Measurements from ENCODE around the gene DISP3.

Gene DISP3

GRCh38 chr1:11498956-11499594, 20.1 kb downstream of the DISP3 start:
- H3K36me3 ChIP-seq (ENCODE audit: control insufficient read depth in 1 of 2, insufficient read depth in 2 of 2, low read length in 2 of 2), result no peaks in the 10 kb centered on the region
- H3K4me1 ChIP-seq (ENCODE audit: control insufficient read depth in 1 of 2, insufficient read depth in 2 of 2, low read length in 2 of 2), result no peaks in the 10 kb centered on the region
- peaks cover 4 to 9% of the 10 kb centered on the region in 2 donors for H3K27me3 ChIP-seq (ENCODE audit: control insufficient read depth in 1 of 2, insufficient read depth in 2 of 2, low read length in 2 of 2)
- peaks cover 0 to 2% of the 10 kb centered on the region in 2 donors for H3K9me3 ChIP-seq (ENCODE audit: control insufficient read depth in 1 of 2, low read length in 2 of 2)
- H3K27ac ChIP-seq (ENCODE audit: low read depth, low read length), result no peak overlapping the region
- H3K9ac ChIP-seq (ENCODE audit: low read depth in 1 of 2, low read length in 2 of 2), result no peak overlapping the region
- H3K4me3 ChIP-seq (ENCODE audit: low read depth in 1 of 2, low read length in 2 of 2), result no peak overlapping the region

DNA sequence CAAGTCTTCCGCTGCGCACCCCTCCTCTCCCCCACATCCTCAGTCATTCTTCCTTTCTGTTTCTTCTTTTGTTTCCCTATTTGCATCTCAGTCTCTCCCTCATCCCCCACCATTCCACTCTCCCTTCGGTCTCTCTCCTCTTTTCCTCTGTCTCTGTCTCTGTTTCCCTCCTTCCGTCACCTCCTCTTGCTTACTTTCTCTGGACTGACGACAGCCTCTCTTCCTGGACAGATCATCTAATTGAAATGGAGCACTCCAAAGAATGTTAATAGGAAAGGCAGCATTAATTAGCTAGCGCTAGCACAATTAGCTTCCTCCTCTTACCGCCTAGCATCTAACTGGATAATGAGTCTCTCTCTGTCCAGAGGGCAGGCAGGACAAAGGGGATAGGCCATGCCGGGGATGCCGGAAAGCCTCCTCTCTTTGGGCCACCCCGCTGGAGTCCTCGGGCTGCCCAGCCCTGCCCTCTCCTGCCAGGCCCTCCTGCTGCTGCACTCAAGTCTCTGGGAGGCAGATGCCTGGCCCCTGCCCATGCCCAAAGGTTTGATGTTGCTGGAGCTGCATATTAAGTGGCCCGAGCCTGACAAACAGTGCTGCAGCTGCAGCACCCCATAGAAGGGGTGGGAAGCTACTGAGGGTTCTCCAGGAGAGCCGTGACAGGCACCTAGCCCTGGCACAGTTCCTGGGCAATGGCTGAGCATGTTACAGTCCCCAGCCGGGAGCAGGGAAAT, 20.8 kb downstream of the DISP3 start:
- Histone ChIP-seq H3K27me3 (ENCODE audit: control insufficient read depth in 1 of 2, insufficient read depth in 2 of 2, low read length in 2 of 2) (peaks cover 4 to 9% of the 10 kb centered on the region in 2 donors), H3K4me3 (ENCODE audit: low read depth in 1 of 2, low read length in 2 of 2) (no peak overlapping the region), H3K9ac (ENCODE audit: low read depth in 1 of 2, low read length in 2 of 2) (no peak overlapping the region), H3K27ac (ENCODE audit: low read depth, low read length) (no peak overlapping the region), H3K36me3 (ENCODE audit: control insufficient read depth in 1 of 2, insufficient read depth in 2 of 2, low read length in 2 of 2) (no peaks in the 10 kb centered on the region), H3K4me1 (ENCODE audit: control insufficient read depth in 1 of 2, insufficient read depth in 2 of 2, low read length in 2 of 2) (no peaks in the 10 kb centered on the region), H3K9me3 (ENCODE audit: control insufficient read depth in 1 of 2, low read length in 2 of 2) (peaks cover 1 to 9% of the 10 kb centered on the region in 2 donors)

DNA sequence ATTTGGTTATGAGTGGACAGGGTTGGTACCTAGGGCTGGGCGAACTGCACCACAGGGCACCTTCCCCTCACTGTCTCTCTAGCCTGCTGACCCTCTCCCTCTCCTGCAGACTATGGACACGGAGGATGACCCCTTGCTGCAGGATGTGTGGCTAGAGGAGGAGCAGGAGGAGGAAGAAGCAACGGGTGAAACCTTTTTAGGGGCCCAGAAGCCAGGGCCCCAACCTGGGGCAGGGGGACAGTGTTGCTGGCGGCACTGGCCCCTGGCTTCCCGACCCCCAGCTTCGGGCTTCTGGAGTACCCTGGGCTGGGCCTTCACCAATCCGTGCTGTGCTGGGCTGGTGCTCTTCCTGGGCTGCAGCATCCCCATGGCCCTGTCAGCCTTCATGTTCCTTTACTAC, 21.9 kb downstream of the DISP3 start:
- no peaks in the 10 kb centered on the region for H3K4me1 ChIP-seq (ENCODE audit: control insufficient read depth in 1 of 2, insufficient read depth in 2 of 2, low read length in 2 of 2)
- H3K27me3 ChIP-seq (ENCODE audit: control insufficient read depth in 1 of 2, insufficient read depth in 2 of 2, low read length in 2 of 2), result peaks cover 4 to 9% of the 10 kb centered on the region in 2 donors
- H3K36me3 ChIP-seq (ENCODE audit: control insufficient read depth in 1 of 2, insufficient read depth in 2 of 2, low read length in 2 of 2), result no peaks in the 10 kb centered on the region
- H3K4me3 ChIP-seq (ENCODE audit: low read depth in 1 of 2, low read length in 2 of 2), result no peak overlapping the region
- H3K27ac ChIP-seq (ENCODE audit: low read depth, low read length), result no peak overlapping the region
- H3K9ac ChIP-seq (ENCODE audit: low read depth in 1 of 2, low read length in 2 of 2), result no peak overlapping the region
- H3K9me3 ChIP-seq (ENCODE audit: control insufficient read depth in 1 of 2, low read length in 2 of 2), result peaks cover 11 to 15% of the 10 kb centered on the region in 2 donors

GRCh38 chr1:11501491-11501897, 22.5 kb downstream of the DISP3 start:
- H3K27me3 ChIP-seq (ENCODE audit: control insufficient read depth in 1 of 2, insufficient read depth in 2 of 2, low read length in 2 of 2), result peaks cover 4 to 9% of the 10 kb centered on the region in 2 donors
- no peaks in the 10 kb centered on the region for H3K36me3 ChIP-seq (ENCODE audit: control insufficient read depth in 1 of 2, insufficient read depth in 2 of 2, low read length in 2 of 2)
- no peak overlapping the region for H3K27ac ChIP-seq (ENCODE audit: low read depth, low read length)
- no peak overlapping the region for H3K9ac ChIP-seq (ENCODE audit: low read depth in 1 of 2, low read length in 2 of 2)
- H3K4me1 ChIP-seq (ENCODE audit: control insufficient read depth in 1 of 2, insufficient read depth in 2 of 2, low read length in 2 of 2), result no peaks in the 10 kb centered on the region
- no peak overlapping the region for H3K4me3 ChIP-seq (ENCODE audit: low read depth in 1 of 2, low read length in 2 of 2)
- peaks cover 13 to 15% of the 10 kb centered on the region in 2 donors for H3K9me3 ChIP-seq (ENCODE audit: control insufficient read depth in 1 of 2, low read length in 2 of 2)

DNA sequence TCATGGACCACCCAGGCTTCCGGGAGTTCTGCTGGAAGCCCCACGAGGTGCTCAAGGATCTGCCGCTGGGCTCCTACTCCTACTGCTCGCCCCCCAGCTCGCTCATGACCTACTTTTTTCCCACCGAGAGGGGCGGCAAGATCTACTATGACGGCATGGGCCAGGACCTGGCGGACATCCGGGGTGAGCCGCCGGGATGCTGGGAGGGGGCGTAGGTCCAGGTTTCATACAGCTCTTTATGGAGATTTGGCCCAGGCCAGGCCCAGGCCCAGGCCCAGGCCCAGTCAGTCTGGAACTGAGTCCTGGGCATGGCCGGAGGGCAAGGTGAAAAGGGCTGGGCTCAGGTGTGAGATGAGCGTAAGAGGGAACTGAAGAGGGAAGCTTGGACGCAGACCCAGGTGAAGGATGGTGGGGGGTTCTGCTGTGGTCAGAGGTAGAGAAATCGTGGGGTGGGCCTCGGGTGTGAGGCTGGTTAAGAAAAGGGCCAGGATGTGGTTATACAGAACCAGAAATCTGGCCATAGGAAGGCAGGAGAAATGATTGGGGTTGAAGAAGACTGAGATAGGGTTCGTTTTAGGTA, 23.0 kb downstream of the DISP3 start:
- Histone ChIP-seq H3K4me3 (ENCODE audit: low read depth in 1 of 2, low read length in 2 of 2) (no peak overlapping the region), H3K4me1 (ENCODE audit: control insufficient read depth in 1 of 2, insufficient read depth in 2 of 2, low read length in 2 of 2) (no peaks in the 10 kb centered on the region), H3K27ac (ENCODE audit: low read depth, low read length) (no peak overlapping the region), H3K9me3 (ENCODE audit: control insufficient read depth in 1 of 2, low read length in 2 of 2) (peaks cover 13 to 20% of the 10 kb centered on the region in 2 donors), H3K36me3 (ENCODE audit: control insufficient read depth in 1 of 2, insufficient read depth in 2 of 2, low read length in 2 of 2) (no peaks in the 10 kb centered on the region), H3K9ac (ENCODE audit: low read depth in 1 of 2, low read length in 2 of 2) (no peak overlapping the region), H3K27me3 (ENCODE audit: control insufficient read depth in 1 of 2, insufficient read depth in 2 of 2, low read length in 2 of 2) (peaks cover 4 to 9% of the 10 kb centered on the region in 2 donors)

DNA sequence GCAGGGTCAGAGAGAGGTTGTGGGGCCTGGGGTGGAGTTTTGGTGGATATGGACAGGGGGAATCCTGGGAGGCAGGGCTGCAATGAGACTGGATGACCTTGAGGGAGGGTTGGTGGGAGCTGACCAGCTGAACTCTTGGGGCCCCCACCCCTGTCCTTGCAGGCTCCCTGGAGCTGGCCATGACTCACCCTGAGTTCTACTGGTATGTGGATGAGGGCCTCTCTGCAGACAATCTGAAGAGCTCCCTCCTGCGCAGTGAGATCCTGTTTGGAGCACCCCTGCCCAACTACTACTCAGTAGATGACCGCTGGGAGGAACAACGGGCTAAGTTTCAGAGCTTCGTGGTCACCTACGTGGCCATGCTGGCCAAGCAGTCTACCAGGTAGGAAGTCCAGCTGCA, 23.6 kb downstream of the DISP3 start:
- Histone ChIP-seq H3K9ac (ENCODE audit: low read depth in 1 of 2, low read length in 2 of 2) (no peak overlapping the region), H3K27ac (ENCODE audit: low read depth, low read length) (no peak overlapping the region), H3K4me3 (ENCODE audit: low read depth in 1 of 2, low read length in 2 of 2) (no peak overlapping the region), H3K4me1 (ENCODE audit: control insufficient read depth in 1 of 2, insufficient read depth in 2 of 2, low read length in 2 of 2) (no peaks in the 10 kb centered on the region), H3K36me3 (ENCODE audit: control insufficient read depth in 1 of 2, insufficient read depth in 2 of 2, low read length in 2 of 2) (no peaks in the 10 kb centered on the region), H3K27me3 (ENCODE audit: control insufficient read depth in 1 of 2, insufficient read depth in 2 of 2, low read length in 2 of 2) (peaks cover 4 to 9% of the 10 kb centered on the region in 2 donors), H3K9me3 (ENCODE audit: control insufficient read depth in 1 of 2, low read length in 2 of 2) (peaks cover 16 to 24% of the 10 kb centered on the region in 2 donors)

- H3K27ac ChIP-seq (ENCODE audit: low read depth, low read length), result no peak overlapping the region
- H3K9ac ChIP-seq (ENCODE audit: low read depth in 1 of 2, low read length in 2 of 2), result no peak overlapping the region
- H3K9me3 ChIP-seq (ENCODE audit: control insufficient read depth in 1 of 2, low read length in 2 of 2), result peaks cover 16 to 24% of the 10 kb centered on the region in 2 donors
- no peak overlapping the region for H3K4me3 ChIP-seq (ENCODE audit: low read depth in 1 of 2, low read length in 2 of 2)
- H3K4me1 ChIP-seq (ENCODE audit: control insufficient read depth in 1 of 2, insufficient read depth in 2 of 2, low read length in 2 of 2), result no peaks in the 10 kb centered on the region
- peaks cover 4 to 8% of the 10 kb centered on the region in 2 donors for H3K27me3 ChIP-seq (ENCODE audit: control insufficient read depth in 1 of 2, insufficient read depth in 2 of 2, low read length in 2 of 2)
- H3K36me3 ChIP-seq (ENCODE audit: control insufficient read depth in 1 of 2, insufficient read depth in 2 of 2, low read length in 2 of 2), result no peaks in the 10 kb centered on the region
These were observed 25.6 kb downstream of the DISP3 start for GRCh38 chr1:11504599-11504998.

- Histone ChIP-seq H3K27me3 (ENCODE audit: control insufficient read depth in 1 of 2, insufficient read depth in 2 of 2, low read length in 2 of 2) (no peaks in the 10 kb centered on the region), H3K36me3 (ENCODE audit: control insufficient read depth in 1 of 2, insufficient read depth in 2 of 2, low read length in 2 of 2) (no peaks in the 10 kb centered on the region), H3K4me3 (ENCODE audit: low read depth in 1 of 2, low read length in 2 of 2) (no peak overlapping the region), H3K27ac (ENCODE audit: low read depth, low read length) (no peak overlapping the region), H3K9ac (ENCODE audit: low read depth in 1 of 2, low read length in 2 of 2) (no peak overlapping the region), H3K4me1 (ENCODE audit: control insufficient read depth in 1 of 2, insufficient read depth in 2 of 2, low read length in 2 of 2) (no peaks in the 10 kb centered on the region), H3K9me3 (ENCODE audit: control insufficient read depth in 1 of 2, low read length in 2 of 2) (peaks cover 16 to 24% of the 10 kb centered on the region in 2 donors)
These were observed 26.9 kb downstream of the DISP3 start for GRCh38 chr1:11505591-11506538.

GRCh38 chr1:11507309-11507708, 28.4 kb downstream of the DISP3 start:
- Histone ChIP-seq H3K9ac (ENCODE audit: low read depth in 1 of 2, low read length in 2 of 2) (no peak overlapping the region), H3K9me3 (ENCODE audit: control insufficient read depth in 1 of 2, low read length in 2 of 2) (peaks cover 16 to 24% of the 10 kb centered on the region in 2 donors), H3K4me3 (ENCODE audit: low read depth in 1 of 2, low read length in 2 of 2) (no peak overlapping the region), H3K27ac (ENCODE audit: low read depth, low read length) (no peak overlapping the region), H3K27me3 (ENCODE audit: control insufficient read depth in 1 of 2, insufficient read depth in 2 of 2, low read length in 2 of 2) (no peaks in the 10 kb centered on the region), H3K4me1 (ENCODE audit: control insufficient read depth in 1 of 2, insufficient read depth in 2 of 2, low read length in 2 of 2) (no peaks in the 10 kb centered on the region), H3K36me3 (ENCODE audit: control insufficient read depth in 1 of 2, insufficient read depth in 2 of 2, low read length in 2 of 2) (no peaks in the 10 kb centered on the region)
